Fibroblast of lung (primary cell): ENCODE measurements around the gene KCNN4.

Experiments used
- CTCF ChIP-seq, 2 donors: IDR thresholded peaks in 1 of 2; conservative IDR thresholded peaks in 1 of 2; 1 replicate in 1 of 2; 2 replicates in 1 of 2; pipeline ENCODE4 v1.5.1; 2011 to 2012; ENCODE audit warnings: low read length in 2 of 2, control low read depth in 1 of 2, inconsistent platforms in 1 of 2, low read depth in 1 of 2, mild to moderate bottlenecking in 1 of 2
- EZH2 ChIP-seq: IDR thresholded peaks from 2 replicates; pipeline ENCODE4 v1.5.1; 2012; ENCODE audit warnings: low read length, control low read depth, mild to moderate bottlenecking; ENCODE audit errors: missing control alignments

- TF ChIP-seq CTCF (conservative IDR thresholded peaks at IDR 0.05 in 1 of 2, IDR thresholded peaks at IDR 0.05 in 1 of 2; ENCODE audit: low read depth in 1 of 2, low read length in 2 of 2), result peak; percentile 53 to 70
- no peak for TF ChIP-seq EZH2
Observed at GRCh38 chr19:43759515-43759914, 21.3 kb downstream of the KCNN4 start.
